Measurements from ENCODE around the gene EXT2. TPM values are rescaled to one million over a fixed set of nuclear protein-coding genes. Genes with fewer than 3 reads are reported as not detected.
A peak's percentile ranks its signal among the peaks of the same experiment; 100 is the strongest.

The EXT2 gene
- total RNA-seq, 1 experiment from 2014 or later, result 114 TPM

DNA sequence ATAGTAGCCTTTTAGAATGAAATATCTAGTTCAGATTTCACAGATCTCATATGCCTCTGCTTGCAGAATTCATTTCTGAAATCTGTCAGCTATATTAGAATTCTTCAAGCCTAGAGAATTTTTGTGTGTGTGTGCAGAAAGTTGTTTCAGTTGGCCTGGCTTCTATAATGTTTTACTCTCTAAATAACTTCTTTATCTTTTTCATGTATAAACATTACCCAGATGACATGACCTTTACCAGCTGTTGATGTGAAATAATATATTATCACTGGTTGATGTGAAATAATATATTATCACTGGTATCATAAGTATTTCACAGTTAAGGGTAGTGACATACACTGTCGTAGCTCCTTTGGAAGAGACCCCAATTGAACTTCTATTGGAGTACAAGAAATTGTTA lies 141.7 kb downstream of the EXT2 start:
- DNase-seq (ENCODE audit: low read depth, low spot score), result no peak
- in situ Hi-C loops (cut with HindIII; ENCODE audit: low pct_unique_long_range_greater_than_20kb, low sequenced_read_pairs), result no loop called here

DNA sequence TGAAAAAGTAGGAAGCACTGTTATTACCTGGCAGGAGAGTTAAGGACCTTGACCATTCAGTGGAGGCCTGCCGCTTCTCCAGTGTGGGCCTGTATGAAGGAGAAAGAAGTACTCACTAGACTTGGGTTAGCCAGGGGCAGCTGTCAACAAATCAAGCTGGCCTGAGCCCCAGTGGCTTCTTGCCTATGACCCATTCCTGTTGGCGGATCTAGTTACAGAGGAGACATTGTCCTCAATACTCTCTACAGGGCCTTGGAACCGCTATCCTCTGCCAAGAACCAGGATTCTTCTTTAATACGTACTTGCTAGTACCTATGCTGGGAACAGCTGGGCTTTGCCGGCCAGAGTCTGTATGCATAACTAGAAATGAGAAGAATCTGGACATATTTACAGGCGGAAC lies 146.4 kb downstream of the EXT2 start:
- DNase-seq (ENCODE audit: low read depth, low spot score), result no peak
- in situ Hi-C loops (cut with HindIII; ENCODE audit: low pct_unique_long_range_greater_than_20kb, low sequenced_read_pairs), result no loop called here

DNA sequence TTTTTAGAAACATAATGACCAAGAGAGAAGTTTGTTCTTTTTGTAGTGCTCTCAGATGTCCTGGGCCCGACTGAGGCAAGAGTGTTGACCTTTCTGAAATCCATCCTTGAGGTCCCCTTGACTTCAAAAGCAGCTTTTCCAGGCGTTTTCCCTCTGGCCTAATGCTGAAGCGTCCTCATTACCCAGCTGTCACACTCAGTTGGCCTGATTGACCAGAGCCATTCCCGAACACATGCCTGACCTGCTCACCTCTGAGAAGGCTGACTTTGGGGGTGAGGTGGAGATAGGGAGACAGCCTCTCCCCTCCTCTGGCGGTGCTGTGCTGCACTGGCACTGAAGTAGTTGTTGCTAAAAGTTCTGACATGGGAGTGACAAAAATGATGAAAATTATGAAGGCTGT lies 147.6 kb downstream of the EXT2 start:
- in situ Hi-C loops (cut with HindIII; ENCODE audit: low pct_unique_long_range_greater_than_20kb, low sequenced_read_pairs), result no loop called here
- no peak for DNase-seq (ENCODE audit: low read depth, low spot score)

DNA sequence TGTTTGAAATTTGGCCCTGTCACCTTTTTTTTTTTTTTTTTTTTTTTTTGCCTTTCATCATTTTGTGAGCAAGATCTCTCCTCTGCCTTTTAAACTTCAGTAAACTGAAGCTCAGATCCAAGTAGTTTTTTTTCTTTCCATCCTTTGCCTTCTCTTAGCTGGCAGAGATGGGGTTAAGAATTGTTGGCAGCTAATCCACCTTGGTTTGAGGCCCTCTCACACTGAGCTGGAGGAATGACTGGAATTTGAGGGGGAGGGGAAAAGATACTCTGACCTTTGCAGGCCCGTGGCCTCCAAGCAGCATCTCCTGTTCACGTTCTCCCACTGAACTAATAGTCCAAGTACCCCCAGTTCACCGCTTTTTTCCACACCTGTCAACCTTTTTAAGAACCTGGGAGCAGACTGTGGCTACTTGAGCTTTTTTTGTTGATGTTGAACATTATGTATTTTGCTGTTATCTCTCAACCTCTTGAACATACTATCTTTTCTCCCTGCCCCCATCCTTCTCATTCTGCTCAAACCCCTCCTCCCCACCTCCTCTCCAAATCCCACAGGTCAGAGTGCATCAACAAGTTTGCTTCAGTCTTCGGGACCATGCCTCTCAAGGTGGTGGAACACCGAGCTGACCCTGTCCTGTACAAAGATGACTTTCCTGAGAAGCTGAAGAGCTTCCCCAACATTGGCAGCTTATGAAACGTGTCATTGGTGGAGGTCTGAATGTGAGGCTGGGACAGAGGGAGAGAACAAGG lies 148.3 kb downstream of the EXT2 start:
- in situ Hi-C loops (cut with HindIII; ENCODE audit: low pct_unique_long_range_greater_than_20kb, low sequenced_read_pairs), result no loop called here
- DNase-seq (ENCODE audit: low read depth, low spot score), result peak; percentile 22

DNA sequence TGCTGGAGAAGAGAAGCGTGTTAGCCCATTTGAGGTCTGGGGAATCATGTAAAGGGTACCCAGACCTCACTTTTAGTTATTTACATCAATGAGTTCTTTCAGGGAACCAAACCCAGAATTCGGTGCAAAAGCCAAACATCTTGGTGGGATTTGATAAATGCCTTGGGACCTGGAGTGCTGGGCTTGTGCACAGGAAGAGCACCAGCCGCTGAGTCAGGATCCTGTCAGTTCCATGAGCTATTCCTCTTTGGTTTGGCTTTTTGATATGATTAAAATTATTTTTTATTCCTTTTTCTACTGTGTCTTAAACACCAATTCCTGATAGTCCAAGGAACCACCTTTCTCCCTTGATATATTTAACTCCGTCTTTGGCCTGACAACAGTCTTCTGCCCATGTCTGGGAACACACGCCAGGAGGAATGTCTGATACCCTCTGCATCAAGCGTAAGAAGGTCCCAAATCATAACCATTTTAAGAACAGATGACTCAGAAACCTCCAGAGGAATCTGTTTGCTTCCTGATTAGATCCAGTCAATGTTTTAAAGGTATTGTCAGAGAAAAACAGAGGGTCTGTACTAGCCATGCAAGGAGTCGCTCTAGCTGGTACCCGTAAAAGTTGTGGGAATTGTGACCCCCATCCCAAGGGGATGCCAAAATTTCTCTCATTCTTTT lies 149.3 kb downstream of the EXT2 start:
- DNase-seq (ENCODE audit: low read depth, low spot score), result no peak
- in situ Hi-C loops (cut with HindIII; ENCODE audit: low pct_unique_long_range_greater_than_20kb, low sequenced_read_pairs), result no loop called here

DNA sequence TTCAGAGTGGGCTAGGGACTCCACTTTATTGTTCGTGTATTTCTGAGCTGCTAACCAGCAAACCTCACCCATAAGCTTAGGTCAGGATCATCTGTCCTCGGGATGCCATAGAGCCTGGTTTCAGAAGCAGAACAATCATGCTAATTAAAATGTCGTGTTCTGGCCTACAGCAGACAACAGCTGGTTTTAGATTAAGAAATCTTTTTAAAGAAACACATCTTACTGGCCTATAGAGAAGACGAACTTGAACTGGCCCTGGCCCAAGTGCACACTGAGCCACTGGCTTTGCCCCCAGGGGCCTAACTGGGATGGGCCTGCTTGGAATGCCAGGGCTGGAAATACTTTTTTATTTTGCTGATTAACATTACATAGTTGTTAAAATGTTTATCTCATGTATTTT lies 151.2 kb downstream of the EXT2 start:
- in situ Hi-C loops (cut with HindIII; ENCODE audit: low pct_unique_long_range_greater_than_20kb, low sequenced_read_pairs), result no loop called here
- no peak for DNase-seq (ENCODE audit: low read depth, low spot score)

DNA sequence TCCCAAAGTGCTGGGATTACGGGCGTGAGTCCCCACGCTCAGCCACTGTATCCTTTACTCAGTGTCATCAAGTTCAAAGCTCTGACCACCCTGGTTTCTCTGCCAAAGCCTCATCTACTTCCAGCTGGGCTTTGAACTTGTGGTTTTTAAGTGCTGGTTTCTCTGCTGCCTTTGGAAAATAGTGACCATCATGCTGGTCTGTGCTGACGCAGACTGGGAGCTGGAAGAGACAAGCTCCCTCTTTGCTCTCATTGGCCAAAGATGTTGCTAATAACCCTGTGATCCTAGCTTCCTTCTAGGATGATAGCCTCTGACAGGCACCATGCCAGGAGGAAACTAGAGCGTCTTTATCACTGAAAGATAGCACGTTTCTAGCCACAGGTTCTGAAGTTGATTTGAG lies 152.0 kb downstream of the EXT2 start:
- no peak for DNase-seq (ENCODE audit: low read depth, low spot score)
- in situ Hi-C loops (cut with HindIII; ENCODE audit: low pct_unique_long_range_greater_than_20kb, low sequenced_read_pairs), result no loop called here

DNA sequence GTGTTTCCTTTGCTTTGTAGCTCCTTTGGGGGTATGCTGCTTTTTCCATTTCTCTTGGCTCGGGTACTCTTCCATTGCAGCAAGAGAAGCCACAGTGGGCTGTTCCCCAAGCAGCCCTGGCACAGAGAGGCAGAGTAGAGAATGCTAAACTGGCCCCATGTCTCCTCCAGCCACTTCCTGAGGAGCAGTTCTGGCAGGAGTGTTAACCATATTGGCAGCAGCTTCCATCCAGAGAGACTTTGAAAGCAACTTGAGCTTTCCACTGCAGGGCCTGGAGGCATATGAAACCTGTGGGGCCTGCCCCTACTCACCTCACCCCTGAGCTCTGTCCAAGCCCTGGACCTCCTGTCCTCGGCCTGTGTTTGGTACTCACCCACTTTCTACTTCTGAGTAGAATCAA lies 152.6 kb downstream of the EXT2 start:
- in situ Hi-C loops (cut with HindIII; ENCODE audit: low pct_unique_long_range_greater_than_20kb, low sequenced_read_pairs), result no loop called here
- no peak for DNase-seq (ENCODE audit: low read depth, low spot score)

DNA sequence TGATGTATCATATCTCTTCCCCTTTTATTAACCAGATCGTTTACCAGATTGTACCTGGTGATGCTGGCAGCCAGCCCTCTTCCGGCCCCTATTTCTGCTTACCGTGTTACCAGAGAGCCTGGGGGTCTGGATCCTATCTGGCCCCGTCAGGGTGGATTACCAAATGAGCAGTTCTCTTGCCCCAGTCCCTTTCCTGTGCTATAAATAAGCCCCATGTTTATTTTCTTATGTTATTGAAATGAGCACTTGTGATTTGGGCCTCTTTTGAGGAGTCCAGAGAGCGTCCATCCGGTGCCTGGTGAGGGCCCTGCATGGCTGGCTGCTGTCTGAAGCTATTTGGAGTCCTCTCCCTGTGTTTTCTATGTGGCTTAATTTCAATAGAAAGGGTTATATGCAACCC lies 154.9 kb downstream of the EXT2 start:
- DNase-seq (ENCODE audit: low read depth, low spot score), result no peak
- in situ Hi-C loops (cut with HindIII; ENCODE audit: low pct_unique_long_range_greater_than_20kb, low sequenced_read_pairs), result no loop called here

DNA sequence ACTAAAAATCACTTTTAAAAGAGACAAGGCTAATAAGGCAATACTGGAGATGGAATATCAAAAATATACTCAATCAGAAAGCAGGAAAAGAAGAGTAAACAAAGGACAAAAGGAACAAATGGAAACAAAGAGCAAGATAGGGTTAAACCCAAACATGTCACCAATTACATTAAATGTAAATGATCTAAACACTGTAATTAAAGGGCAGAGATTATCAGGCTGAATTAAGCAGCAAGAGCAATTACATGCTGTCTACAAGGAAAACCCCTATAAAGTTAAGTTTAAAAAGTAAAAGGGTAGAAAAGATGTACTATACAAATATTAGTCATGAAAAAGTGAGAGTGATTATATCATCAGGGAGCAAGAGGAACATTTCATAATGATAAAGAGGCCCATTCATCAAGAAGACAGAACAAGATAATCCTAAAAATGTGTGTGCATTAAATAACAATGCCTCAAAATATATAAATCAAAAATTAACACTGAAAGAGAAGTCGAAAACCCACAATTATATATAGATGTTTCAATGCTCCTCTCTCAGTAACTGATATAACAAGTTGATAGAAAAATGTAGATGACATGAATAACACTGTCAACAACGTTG lies 157.6 kb downstream of the EXT2 start:
- DNase-seq (ENCODE audit: low read depth, low spot score), result no peak
- in situ Hi-C loops (cut with HindIII; ENCODE audit: low pct_unique_long_range_greater_than_20kb, low sequenced_read_pairs), result no loop called here

DNA sequence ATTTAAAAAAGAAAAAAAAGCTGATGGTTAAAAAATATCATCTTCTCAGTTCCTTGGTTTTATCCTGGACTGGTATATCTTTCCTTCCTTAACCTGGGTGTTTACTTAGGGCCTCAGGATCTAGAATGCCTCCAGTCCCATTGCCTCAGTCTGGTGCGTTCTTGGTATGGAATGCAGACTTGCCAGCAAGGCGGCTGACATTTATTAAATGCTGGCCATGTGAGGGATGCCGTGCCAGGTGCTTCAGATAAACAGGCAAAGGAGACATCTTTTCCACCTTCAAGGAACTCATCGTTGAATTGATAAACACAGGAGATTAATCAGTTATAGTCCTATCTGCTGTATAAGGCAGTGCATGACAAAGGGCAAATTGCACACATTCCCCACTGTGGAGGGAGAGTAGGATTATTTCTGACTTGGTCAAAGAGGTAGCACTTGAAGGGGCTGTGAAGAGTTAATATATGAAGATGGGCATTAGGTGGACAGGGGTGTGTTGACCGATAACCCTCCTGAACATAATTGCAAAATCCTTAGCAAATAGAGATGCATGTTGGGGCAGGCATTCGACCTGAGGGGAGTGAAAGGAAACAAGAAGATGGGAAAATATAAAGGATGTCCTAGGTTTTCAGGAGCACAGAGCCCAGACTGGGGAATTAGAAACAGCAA lies 160.1 kb downstream of the EXT2 start:
- no peak for DNase-seq (ENCODE audit: low read depth, low spot score)
- in situ Hi-C loops (cut with HindIII; ENCODE audit: low pct_unique_long_range_greater_than_20kb, low sequenced_read_pairs), result no loop called here

DNA sequence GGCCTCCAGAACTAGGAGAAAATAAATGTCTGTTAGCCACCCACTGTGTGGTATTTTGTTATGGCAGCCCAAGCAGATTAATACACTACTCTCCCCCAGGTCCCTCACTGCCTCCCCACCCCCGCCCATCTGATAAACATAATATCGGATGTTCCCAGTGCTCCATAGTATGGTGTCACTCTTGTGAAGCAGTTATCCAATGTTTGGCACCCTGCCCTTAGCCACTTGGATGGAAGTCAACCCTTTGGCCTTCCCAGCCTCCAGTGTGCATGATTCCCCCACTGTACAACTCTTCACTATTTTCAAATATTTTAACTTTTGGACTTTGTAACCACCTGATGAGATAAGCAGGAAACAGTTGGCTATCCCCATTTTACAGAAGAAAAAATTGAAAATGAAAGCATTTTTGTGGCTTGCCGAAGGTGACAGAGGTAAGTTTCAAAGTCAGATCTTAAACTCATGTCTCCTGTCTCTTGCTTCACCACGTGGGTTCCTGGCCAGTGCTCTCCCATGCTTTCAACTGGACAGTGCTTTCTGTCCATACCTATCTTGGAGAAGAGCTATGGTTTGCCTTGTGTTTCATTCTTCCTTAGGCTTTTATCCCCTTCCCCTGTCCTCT lies 161.3 kb downstream of the EXT2 start:
- in situ Hi-C loops (cut with HindIII; ENCODE audit: low pct_unique_long_range_greater_than_20kb, low sequenced_read_pairs), result no loop called here
- no peak for DNase-seq (ENCODE audit: low read depth, low spot score)

DNA sequence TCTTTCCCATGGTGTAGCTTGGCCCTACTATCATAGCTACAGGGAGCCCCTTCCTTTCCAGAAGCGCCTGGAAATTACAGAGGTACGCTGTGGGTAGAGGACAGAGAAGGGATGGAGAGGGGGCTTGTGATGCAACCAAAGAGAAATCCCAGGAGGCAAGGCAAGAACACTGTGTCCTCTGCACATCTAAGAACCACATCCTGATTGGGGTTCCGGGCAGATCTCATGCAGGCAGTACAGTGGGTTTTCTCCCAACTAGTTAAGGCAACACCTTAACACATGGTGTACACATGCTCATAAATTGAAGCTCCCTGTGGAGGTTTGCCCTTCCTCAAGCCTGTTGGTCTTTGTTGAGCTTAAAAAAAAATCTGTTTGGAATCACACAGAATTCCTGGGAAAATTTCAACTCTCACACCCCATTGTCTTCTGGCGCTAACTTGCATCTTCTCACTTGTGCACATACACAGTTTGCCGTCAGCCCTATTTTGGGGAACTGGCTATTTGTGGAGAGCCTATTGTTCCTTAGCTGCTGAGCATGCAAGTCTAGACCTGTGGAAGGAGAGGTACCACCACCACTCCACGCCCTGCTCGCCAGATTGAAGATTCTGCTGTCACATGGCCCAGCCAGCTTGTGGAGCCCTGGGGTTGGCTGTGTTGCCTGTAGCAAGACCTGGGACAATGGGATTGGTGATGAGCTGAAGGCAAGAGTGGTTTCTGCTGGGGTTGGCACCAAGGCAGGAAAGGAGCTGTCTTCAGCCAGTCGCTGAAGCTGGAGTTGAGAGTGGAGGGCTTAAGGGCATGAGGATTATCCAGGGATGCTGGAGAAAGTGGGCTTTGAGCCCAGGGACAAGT lies 162.1 kb downstream of the EXT2 start:
- in situ Hi-C loops (cut with HindIII; ENCODE audit: low pct_unique_long_range_greater_than_20kb, low sequenced_read_pairs), result no loop called here
- no peak for DNase-seq (ENCODE audit: low read depth, low spot score)

DNA sequence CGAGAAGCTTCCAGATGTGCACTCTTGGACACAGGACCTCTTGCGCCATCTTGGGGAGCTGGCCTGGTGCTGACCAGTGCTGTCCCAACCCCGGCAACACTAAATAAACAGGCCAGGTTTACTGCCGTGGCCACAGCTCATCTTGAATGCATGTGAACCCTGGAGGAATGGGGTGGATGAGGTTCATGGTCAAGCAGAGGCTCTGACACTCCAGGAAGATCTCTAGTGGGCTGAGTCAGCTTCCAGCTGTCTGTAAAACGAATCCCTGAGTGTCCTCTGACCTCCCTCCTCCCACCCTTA lies 162.7 kb downstream of the EXT2 start:
- in situ Hi-C loops (cut with HindIII; ENCODE audit: low pct_unique_long_range_greater_than_20kb, low sequenced_read_pairs), result no loop called here
- DNase-seq (ENCODE audit: low read depth, low spot score), result no peak

DNA sequence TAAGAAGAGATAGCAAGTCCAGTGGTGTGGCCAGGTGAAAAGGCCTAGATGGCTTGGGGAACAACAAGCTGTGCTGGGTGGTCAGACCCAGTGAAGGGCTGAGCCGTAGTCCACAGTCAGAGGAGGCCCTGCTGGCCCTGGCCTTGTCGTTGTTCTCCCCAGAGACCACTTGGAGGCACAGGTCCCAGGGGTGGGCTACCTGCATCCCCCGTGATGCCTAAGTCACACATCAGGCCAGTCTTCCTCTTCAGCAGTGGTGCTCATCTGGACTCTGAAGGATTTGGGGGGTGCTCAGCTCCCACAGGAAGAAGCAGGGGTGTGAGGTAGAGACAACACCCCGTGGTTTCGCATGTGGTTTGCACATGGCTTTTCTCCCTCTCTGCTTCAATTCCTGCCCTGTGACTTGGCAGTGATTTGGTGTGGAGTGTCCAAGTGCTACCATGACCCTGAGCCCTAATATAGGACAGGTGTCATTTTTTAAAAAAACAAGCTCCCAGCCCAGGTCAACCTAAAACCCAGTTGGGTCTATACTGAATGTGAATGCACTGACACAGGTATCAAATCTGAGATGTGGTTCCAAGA lies 163.5 kb downstream of the EXT2 start:
- in situ Hi-C loops (cut with HindIII; ENCODE audit: low pct_unique_long_range_greater_than_20kb, low sequenced_read_pairs), result no loop called here

DNA sequence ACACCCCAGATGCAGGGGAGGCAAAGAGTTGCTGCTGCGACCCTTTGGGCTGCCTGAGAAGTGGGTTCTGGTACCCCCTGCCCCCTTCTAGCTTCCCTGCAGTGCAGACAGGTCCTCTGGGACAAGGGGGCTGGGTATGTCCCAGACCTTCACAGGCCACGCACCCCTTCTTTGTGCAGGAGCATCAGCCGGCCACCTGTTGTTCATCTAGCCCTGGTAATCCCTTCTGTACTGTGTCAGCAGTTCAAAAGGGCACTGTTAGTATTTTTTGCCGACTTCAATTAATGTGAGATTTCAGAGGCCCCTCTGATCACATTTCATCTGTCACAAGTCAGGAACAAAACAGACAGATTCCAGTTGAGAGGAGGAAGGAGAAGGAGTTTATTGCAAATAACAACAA lies 164.6 kb downstream of the EXT2 start:
- DNase-seq (ENCODE audit: low read depth, low spot score), result no peak
- in situ Hi-C loops (cut with HindIII; ENCODE audit: low pct_unique_long_range_greater_than_20kb, low sequenced_read_pairs), result no loop called here

More for the DNA sequence above, 163.5 kb downstream of the EXT2 start:
- no peak for DNase-seq (ENCODE audit: low read depth, low spot score)
